Urinary bladder (tissue), 4 donors: Measurements from ENCODE around the gene STT3B. TPM values are rescaled to one million over a fixed set of nuclear protein-coding genes. Genes with fewer than 3 reads are reported as not detected.
A peak's percentile ranks its signal among the peaks of the same experiment; 100 is the strongest.

Experiments
- DNase-seq: peaks from one replicate; pipeline ENCODE4 v3.0.0-alpha.2; 2015; ENCODE audit errors: extremely low spot score
- H3K27ac ChIP-seq: one replicate; pipeline ENCODE4 v1.5.1; 2013; ENCODE audit warnings: low read depth, mild to moderate bottlenecking, moderate library complexity
- H3K36me3 ChIP-seq: one replicate; pipeline ENCODE4 v1.6.1; 2013; ENCODE audit warnings: mild to moderate bottlenecking, moderate library complexity; ENCODE audit not compliant: insufficient read depth
- H3K4me1 ChIP-seq: one replicate; pipeline ENCODE4 v1.6.1; 2013; ENCODE audit warnings: mild to moderate bottlenecking, moderate library complexity; ENCODE audit not compliant: insufficient read depth
- H3K4me3 ChIP-seq: one replicate; pipeline ENCODE4 v1.5.1; 2013; ENCODE audit warnings: low read depth, low read length
- WGBS: extraction: QIAGEN DNeasy Blood & Tissue Kit; methylation state at CpG from one replicate; pipeline ENCODE4 v1.1.7; 2013; 5-methylcytosine and 5-hydroxymethylcytosine counted together
- polyA plus RNA-seq: library from polyadenylated mRNA; stranded (reverse); fragments of 200-250 nt; gene quantifications from one replicate; pipeline ENCODE4 v1.2.3, GENCODE V29; 2013
- total RNA-seq: library from RNA; depleted of rRNA; stranded (reverse); fragments of >200 nt; gene quantifications from one replicate; pipeline ENCODE4 v1.2.3, GENCODE V29; 2014
- donor health status: healthy with polysubstance abuse.
- donor health status: healthy.

The STT3B gene
- total RNA-seq (220 TPM), polyA plus RNA-seq (57.2 TPM)

DNA sequence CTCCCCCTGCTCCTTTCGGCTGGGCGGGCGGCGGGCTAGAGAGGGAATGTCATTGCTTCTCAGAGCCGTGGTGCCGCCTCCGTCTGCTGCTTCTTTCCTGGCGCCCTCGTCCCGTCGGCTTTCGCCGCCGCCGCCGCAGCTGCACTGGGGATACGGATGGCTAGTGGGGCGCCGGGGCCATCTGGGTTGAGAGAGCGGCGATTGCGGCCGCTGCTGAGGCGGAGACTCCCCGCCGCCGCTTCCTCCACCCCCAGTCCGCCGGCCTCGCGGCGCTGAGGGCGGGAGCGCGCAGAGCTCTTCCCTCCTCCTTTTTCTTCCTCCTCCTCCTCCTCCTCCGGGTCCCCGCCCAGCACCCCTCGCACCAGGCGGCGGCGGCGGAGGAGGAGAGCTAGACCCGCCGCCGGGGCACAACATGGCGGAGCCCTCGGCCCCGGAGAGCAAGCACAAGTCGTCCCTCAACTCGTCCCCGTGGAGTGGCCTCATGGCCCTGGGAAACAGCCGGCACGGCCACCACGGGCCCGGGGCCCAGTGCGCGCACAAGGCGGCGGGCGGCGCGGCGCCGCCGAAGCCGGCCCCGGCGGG is at the start of gene STT3B:
TSS of gene STT3B (plus strand) at position 339 of the 582 bp plus-strand sequence. CDS start at position 413, 74 bp downstream.
- DNase-seq, result peak; percentile 57
- WGBS, result under 1% methylated on average over 68 of the region's 68 CpGs

DNA sequence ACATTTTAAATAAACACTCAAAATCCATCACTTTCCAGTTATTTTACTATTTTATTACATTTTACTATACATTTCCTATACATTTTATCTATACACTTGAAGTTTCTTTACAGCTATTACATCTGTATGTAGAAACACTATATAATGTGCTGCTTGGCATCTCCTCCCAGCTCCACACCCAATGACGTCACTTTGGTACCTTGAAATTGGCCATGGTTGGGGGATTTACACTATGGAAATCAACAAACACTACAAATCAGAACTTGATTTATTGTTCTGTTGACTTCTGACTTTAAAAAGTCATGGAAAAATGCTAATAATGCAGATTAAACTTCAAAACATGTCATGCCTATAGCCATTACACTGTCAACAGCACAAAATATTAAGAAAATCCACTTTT is 48.9 kb upstream of the STT3B start:
- H3K27ac ChIP-seq, result no peak overlapping the region
- H3K4me1 ChIP-seq, result no peaks in the 10 kb centered on the region
- no peak overlapping the region for H3K4me3 ChIP-seq
- 73% methylated on average over 1 of the region's 1 CpG for WGBS
- no peaks in the 10 kb centered on the region for H3K36me3 ChIP-seq
- no peak for DNase-seq

More for the DNA sequence above, at the start of gene STT3B:
- Histone ChIP-seq H3K27ac (peak within 1 kb of the TSS; percentile 90), H3K4me3 (peak within 1 kb of the TSS; percentile 94), H3K36me3 (no peaks in the 10 kb centered on the region), H3K4me1 (peaks cover 1% of the 10 kb centered on the region)

DNA sequence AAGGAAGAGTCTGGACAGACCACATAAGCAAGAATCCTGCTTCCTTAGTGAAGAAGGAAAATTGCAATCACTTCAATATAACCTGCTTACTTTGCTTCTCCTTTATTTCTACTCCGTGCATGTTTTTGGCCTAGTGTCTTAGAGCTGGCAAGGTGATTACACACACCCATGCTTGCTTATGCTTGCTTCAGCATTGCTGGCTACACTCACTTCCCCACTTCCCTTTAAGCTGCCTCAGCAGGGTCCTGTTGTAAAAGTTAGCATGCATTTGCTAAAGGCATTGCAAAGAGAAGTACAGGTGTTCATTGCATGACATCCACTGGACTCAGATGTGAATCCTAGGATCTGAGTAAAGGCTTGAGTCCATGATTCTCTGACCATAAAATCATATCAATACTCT is 47.5 kb upstream of the STT3B start:
- Histone ChIP-seq H3K4me3 (no peak overlapping the region), H3K4me1 (no peaks in the 10 kb centered on the region), H3K36me3 (no peaks in the 10 kb centered on the region), H3K27ac (no peak overlapping the region)
- 22% methylated on average over 1 of the region's 1 CpG for WGBS
- no peak for DNase-seq

DNA sequence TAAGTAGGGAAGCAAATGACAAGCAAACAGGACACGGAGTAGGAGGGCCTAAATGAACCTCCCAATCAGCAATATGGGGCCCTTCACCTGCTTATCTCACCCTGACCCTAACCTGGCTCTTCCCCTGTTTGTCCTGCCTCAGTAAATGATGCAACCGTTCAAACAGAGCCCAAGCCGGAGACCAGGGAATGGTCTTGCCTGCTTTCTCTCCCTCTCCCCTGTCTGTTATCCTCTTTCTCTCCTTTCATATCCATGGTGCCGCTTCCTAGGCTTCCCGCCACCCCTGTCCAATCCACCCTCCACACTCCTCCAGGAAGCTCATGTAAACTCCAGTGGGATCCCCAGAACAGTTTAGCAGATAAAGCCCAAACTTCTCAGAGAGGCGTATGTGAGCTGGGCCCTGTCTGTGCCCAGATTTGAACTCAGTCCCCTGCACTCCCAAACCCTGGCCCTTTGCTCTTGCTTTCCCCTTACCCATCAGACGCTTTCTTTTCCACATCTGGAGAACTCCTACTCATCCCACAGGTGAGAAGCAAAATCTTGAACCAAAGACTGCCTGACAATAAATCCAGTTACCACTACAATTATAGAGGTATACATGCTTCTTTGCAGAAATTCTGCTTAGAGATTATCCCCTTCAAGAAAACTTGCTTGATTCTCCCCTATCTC is 45.7 kb upstream of the STT3B start:
- H3K36me3 ChIP-seq, result no peaks in the 10 kb centered on the region
- no peaks in the 10 kb centered on the region for H3K4me1 ChIP-seq
- WGBS, result 87% methylated on average over 7 of the region's 7 CpGs
- H3K4me3 ChIP-seq, result no peak overlapping the region
- H3K27ac ChIP-seq, result no peak overlapping the region
- DNase-seq, result no peak

DNA sequence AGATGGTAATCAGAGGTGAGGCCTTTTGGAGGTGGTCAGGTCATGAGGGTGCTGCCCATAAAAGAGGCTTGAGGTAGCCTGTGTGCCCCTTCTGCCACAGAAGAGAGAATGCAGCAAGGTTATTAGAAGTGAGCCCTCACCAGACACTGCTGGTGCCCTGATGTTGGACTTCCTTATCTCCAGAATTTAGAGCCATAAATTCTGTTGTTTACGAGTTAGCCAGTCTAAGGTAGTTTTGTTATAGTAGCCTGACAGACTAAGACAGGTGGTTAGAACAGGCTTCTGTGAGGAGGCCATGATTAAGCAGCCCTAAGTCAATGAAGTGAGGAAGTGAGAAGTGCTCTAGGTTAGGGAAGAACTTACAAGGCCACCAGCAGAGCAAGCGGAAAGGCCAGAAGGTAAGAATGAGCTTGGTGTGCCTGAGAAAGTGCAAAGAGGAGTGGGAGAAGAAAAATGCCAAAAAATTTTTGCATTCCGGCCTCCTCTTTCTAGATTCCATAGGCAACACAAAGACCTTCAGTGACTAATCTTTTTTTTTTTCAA is 44.2 kb upstream of the STT3B start:
- H3K4me3 ChIP-seq, result no peak overlapping the region
- WGBS, result 88% methylated on average over 3 of the region's 3 CpGs
- no peak overlapping the region for H3K27ac ChIP-seq
- H3K4me1 ChIP-seq, result no peaks in the 10 kb centered on the region
- no peak for DNase-seq
- no peaks in the 10 kb centered on the region for H3K36me3 ChIP-seq

DNA sequence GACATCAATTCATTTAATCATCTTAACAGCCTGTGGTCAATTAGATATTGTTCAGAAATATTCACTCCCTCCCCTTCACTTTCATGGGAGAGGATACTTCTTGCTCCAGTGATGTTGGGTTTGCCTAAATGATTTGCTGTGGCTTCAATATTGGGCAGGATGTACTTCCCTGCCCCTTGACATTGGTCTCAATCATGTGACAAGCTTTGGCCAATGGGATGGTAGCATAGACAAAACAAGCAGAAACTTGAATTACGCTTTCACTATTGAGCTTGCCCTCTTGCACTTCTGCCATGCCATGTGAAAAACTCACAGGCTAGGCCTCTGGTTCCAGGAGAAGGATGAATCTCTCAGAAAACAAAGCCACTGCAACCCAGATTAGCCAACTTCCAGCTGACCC is 42.2 kb upstream of the STT3B start:
- Histone ChIP-seq H3K4me3 (no peak overlapping the region), H3K4me1 (no peaks in the 10 kb centered on the region), H3K36me3 (no peaks in the 10 kb centered on the region), H3K27ac (no peak overlapping the region)
- 100% methylated on average over 1 of the region's 1 CpG for WGBS
- DNase-seq, result no peak

DNA sequence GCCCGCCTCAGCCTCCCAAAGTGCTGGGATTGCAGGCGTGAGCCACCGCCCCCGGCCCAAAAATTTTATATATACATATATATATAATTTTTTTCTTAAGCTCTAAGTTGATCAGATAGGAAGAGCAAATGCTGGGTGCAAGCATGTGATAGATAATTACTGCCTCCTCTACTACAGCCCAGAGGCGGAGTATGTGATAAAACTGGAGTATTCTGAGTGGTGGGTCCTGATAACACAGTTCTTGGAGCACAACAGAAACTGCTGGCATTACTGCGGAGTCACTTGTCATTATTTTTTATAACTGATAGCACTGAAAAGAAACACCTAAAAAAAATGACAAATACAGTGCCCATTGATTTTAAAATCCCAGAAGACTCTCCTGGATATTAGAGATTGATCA is 41.1 kb upstream of the STT3B start:
- DNase-seq, result no peak
- H3K27ac ChIP-seq, result no peak overlapping the region
- no peaks in the 10 kb centered on the region for H3K36me3 ChIP-seq
- H3K4me3 ChIP-seq, result no peak overlapping the region
- WGBS, result 95% methylated on average over 6 of the region's 6 CpGs
- H3K4me1 ChIP-seq, result no peaks in the 10 kb centered on the region

DNA sequence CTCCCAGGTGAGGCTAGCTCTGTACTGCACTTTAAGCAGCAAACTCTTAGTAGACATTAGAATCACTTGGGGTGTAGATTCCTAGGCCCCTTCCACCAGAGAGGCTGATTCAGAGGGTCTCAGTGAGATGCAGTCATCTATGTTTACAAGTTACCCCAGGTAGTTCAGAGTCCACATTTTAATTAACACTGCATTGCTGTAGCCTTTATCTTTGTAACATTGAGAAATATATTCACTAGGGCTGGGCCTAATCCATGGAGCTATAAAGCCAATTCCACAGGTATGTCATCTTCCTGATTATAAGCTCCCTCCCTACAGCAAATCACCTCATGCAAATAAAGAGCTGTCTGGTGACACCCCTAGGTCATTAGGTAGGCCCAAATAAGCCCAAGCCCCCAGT is 39.6 kb upstream of the STT3B start:
- H3K27ac ChIP-seq, result no peak overlapping the region
- H3K4me3 ChIP-seq, result no peak overlapping the region
- H3K4me1 ChIP-seq, result no peaks in the 10 kb centered on the region
- H3K36me3 ChIP-seq, result no peaks in the 10 kb centered on the region
- DNase-seq, result no peak

DNA sequence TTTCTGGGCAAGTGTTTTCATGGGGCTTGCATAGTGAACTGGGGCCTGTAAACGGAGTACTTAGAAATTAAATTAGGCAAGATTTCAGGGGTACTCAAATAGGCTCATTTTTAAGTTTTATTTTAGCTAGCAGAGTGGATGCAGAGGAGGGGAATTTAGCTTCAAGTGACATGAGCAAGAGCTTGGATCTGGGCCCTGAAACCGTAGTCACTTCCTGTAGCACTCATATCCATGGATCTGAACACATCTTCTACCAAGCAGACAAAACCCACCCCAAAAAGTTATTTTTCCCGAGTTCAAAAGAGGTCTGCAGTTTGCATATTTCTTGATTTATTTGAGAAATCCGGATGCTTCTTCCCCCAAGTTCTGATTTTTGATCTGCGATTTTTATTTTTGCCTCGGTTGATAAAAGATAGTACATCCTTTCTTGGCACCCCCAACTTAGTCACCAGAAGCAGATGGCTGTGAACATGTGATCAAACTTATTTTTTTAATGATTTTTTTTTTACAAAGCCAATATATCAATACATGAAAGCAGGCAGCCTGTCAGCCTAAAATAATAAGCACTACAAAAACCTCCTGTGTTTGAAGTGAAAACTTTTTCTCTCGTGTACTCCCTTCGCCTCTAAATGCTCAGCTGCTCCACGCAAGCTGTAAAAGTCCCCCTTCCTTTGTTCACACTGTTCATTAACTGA is 36.6 kb upstream of the STT3B start:
- H3K27ac ChIP-seq, result no peak overlapping the region
- H3K4me3 ChIP-seq, result no peak overlapping the region
- H3K4me1 ChIP-seq, result no peaks in the 10 kb centered on the region
- DNase-seq, result no peak
- no peaks in the 10 kb centered on the region for H3K36me3 ChIP-seq
- WGBS, result 80% methylated on average over 9 of the region's 9 CpGs

DNA sequence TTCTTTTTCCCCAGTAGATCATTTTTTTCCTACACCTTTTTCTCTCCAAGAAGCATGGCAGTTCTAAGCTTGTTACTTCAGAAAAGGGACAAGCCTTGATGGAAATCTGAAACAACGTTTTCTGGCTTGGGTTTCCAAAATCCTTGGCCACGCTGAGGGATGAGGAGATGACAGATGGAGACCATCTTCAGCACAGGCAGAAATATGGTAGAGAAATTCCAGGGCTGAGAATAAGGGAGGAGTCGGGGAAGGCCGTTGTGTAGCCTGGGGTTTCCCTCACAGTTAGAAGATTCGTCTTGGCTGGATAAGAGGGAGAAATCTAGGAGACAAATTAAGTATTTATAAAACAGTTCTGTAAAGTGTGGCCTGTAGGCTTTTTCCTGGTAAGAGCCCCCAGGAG is 33.9 kb upstream of the STT3B start:
- H3K4me1 ChIP-seq, result no peaks in the 10 kb centered on the region
- H3K27ac ChIP-seq, result no peak overlapping the region
- no peak overlapping the region for H3K4me3 ChIP-seq
- no peaks in the 10 kb centered on the region for H3K36me3 ChIP-seq
- DNase-seq, result no peak
- 46% methylated on average over 5 of the region's 5 CpGs for WGBS

DNA sequence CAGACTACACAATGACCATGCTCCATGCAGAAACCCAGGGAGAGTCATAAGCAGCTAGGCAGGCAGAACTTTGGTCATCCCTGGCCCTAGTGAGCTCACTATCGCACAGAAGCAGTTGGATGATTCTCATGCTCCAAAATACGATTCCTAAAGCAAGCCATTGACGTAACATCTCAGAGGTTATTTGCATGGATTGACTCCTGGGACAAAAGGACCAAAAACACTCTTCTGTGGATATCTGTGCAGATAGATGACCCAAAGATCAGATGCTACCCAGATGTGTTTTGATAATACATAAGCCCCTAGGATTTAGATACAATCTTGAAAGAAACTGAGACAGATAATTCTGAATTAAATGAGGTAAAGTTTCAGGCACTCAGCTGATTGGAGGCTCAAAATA is 33.4 kb upstream of the STT3B start:
- Histone ChIP-seq H3K4me3 (no peak overlapping the region), H3K27ac (no peak overlapping the region), H3K4me1 (no peaks in the 10 kb centered on the region), H3K36me3 (no peaks in the 10 kb centered on the region)
- WGBS, result 75% methylated on average over 3 of the region's 3 CpGs
- DNase-seq, result no peak

DNA sequence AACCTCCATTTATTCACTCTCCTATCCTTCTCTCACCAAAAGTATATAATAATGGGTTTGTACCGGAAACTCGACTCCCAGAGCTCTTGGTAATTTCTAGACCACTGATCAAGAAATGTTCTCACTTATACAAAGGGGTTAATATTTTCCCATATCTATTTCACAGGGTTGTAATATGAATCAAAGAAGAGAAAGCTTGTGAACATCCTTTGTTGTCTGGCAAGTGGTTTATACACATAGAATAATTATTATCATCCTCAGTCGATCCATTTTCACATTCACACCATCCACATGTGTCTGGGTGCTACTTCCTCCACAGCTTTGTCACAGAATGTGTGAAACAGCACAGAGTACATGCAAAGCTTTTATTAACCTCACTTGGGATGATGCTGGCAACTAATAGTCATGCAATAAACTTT is 29.9 kb upstream of the STT3B start:
- no peak overlapping the region for H3K4me3 ChIP-seq

DNA sequence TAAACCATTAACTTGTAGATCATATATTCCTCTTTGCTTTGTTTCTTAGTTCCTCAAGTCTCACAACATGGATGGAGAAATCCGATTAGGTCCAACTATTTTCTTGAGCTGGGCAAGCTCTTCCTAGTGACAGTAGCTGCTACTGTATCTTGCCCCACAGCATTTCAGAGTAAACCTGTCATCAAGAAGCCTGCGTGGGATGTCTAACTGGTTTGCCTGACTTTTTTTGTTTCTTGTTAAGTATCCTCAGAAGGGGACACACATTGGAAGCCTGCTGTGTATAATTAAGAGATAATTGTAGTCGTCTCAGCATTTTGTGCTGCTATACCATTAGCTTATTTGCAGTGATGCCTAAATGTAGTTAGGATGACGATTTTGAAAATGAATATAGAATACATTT is 29.3 kb upstream of the STT3B start:
- 62% methylated on average over 4 of the region's 4 CpGs for WGBS

More for the DNA sequence above, 29.9 kb upstream of the STT3B start:
- Histone ChIP-seq H3K36me3 (no peaks in the 10 kb centered on the region), H3K27ac (no peak overlapping the region), H3K4me1 (no peaks in the 10 kb centered on the region)
- WGBS, result 77% methylated on average over 3 of the region's 3 CpGs
- DNase-seq, result no peak

DNA sequence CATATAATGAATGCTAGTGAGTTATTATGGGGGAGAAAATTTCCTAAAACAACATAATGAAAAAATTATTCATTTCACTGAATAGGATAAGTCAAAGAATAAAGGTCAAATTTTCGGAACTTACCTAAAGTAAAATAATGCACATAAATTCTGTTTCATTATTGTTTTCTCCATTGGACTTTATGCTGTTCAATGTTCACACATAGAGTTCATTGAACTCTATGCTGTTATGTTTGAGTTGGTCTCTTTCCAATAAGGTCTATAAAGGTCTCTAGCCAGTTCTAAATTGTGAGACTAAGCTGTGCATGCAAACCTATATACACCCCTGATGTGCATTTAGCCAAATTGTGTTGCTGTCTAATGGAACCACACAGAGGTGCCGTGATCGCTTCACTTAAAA is 28.5 kb upstream of the STT3B start:
- 97% methylated on average over 3 of the region's 3 CpGs for WGBS
- Histone ChIP-seq H3K27ac (no peak overlapping the region), H3K36me3 (no peaks in the 10 kb centered on the region), H3K4me3 (no peak overlapping the region), H3K4me1 (no peaks in the 10 kb centered on the region)
- DNase-seq, result no peak

More for the DNA sequence above, 29.3 kb upstream of the STT3B start:
- no peak overlapping the region for H3K27ac ChIP-seq
- H3K4me1 ChIP-seq, result no peaks in the 10 kb centered on the region
- no peak for DNase-seq
- H3K4me3 ChIP-seq, result no peak overlapping the region
- H3K36me3 ChIP-seq, result no peaks in the 10 kb centered on the region
